ENCODE measurements around the gene ATOH8.

Gene ATOH8

DNA sequence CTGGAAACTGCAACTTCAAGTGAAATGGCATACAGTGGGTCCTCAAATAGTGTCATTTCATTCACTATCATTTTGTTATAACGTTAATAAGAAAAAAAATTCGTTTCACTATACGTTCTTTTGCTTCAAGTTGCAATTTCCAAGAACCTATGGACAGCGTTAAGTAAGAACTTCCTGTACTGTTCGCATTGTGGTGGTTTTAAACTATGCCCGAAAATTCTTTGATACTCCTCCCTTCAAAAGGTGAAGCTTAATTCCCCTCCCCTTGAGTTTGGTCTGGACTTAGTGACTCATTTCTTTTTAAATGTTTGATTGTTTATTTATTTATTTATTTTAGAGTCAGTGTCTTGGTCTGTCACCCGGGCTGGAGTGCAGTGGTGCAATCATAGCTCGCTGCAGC lies 39.0 kb upstream of the ATOH8 start:
- TF ChIP-seq, protein P1, sequence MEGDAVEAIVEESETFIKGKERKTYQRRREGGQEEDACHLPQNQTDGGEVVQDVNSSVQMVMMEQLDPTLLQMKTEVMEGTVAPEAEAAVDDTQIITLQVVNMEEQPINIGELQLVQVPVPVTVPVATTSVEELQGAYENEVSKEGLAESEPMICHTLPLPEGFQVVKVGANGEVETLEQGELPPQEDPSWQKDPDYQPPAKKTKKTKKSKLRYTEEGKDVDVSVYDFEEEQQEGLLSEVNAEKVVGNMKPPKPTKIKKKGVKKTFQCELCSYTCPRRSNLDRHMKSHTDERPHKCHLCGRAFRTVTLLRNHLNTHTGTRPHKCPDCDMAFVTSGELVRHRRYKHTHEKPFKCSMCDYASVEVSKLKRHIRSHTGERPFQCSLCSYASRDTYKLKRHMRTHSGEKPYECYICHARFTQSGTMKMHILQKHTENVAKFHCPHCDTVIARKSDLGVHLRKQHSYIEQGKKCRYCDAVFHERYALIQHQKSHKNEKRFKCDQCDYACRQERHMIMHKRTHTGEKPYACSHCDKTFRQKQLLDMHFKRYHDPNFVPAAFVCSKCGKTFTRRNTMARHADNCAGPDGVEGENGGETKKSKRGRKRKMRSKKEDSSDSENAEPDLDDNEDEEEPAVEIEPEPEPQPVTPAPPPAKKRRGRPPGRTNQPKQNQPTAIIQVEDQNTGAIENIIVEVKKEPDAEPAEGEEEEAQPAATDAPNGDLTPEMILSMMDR (conservative IDR thresholded peaks at IDR 0.05): no peak
- no peak overlapping the region for H3K27ac ChIP-seq

DNA sequence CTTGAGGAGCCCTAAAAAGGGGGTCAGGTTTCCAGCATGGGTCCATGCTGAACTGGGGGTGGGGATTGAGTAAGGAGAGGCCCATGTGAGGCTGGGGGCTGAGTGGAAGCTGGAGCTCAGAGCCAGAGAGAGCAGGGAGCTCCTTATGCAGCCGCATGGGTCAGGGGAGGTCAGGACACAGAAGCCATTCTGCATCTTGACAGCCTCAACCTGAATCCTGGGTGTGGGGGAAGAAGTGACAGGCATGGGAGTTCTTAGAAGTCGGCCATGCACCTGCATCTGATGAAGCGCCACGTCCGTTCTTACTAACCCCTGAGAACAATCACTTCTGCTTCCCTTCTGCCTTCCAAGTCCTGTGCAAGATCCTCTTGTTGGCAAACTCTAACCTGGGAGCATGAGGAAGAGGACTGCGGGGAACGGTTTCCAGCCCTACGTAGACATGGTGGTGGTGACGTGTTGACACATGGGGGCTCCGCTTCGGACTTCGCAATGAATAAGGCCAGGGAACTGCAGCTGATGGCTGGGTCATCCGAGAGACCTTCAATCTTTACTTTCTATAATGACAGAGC lies 37.4 kb upstream of the ATOH8 start:
- H3K27ac ChIP-seq: no peak overlapping the region
- TF ChIP-seq, protein P1 (conservative IDR thresholded peaks at IDR 0.05): no peak

DNA sequence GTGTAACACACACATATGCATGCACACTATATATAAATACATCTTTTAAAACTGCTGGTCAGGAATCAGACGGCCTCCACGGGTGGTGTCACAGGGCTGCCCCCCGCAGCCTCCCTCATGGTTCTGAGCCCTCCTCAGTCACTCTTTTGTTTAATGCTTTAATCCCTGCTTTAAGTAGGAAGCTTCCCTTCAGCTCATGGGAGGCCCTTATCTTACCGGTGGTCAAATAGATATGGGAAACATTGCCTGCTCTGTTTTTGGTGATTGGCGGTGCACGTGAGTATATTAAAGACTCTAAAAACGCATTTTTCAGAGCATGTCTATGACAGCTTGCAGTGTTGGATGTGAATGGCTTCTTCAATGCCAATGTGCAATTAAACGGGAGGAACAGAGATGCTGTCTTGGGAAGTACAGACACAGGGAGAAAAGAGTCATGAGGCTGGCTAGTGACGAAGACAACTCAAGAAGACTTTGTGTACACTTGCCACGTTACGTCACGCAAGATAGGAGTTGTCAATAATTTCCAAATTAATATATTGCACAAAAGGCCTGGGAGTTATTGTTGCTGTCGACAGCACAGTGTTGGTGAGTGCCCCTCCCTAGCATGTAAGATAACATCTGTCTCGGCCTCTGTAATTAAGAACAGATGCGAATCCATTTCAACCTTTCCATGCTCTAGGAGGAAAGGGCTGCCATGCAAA lies 36.3 kb upstream of the ATOH8 start:
- TF ChIP-seq, protein P1 (conservative IDR thresholded peaks at IDR 0.05): no peak

DNA sequence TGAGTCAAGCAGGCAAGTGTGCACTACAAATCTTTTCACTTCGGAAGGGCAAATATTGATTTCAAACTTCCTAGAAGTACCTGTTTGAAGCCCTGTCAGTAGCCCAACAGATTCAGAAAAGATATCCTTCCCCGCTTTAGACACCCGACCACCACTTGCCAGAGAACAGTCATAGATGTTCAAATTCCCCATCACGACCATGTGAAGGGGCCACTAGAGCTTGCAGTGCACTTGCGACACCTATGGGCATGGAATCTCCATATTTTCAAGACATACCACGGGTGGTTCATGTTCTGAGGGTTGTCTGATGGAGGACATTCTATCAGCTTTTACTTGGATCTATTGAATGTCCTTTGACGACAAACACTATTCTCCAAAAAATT lies 35.8 kb upstream of the ATOH8 start:
- no peak overlapping the region for H3K27ac ChIP-seq
- TF ChIP-seq, protein P1 (conservative IDR thresholded peaks at IDR 0.05): no peak

More for the DNA sequence above, 36.3 kb upstream of the ATOH8 start:
- H3K27ac ChIP-seq: no peak overlapping the region

DNA sequence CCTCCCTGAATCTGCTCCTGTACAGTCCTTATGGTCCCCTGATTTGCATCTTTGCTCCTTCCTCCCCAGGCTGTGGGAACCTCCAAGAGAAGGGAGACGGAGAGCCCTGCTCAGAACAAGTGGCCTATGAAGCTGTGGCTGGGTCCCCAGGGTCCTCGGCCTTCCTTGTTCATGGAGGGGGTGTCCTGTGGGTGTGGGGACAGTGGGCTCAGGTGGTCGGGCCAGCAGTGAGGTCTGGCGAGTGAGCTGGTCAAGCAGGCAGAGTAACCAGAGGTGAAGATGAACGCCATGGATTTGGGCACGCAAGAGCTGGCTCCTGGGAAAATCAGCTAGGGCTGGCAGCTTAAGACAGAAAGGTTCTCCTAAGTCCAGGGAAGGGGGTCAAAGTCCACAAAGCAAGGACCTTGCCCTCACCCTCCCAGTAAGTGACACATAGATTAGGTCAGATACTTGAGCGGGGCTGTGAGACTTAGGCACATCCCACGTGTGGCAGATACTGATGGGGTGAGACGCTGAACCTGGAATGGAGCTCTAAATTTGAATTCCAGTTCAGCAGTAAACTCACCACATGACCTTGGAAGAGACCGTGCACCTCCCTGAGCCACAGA lies 34.8 kb upstream of the ATOH8 start:
- TF ChIP-seq, protein P1 (conservative IDR thresholded peaks at IDR 0.05): no peak
- no peak overlapping the region for H3K27ac ChIP-seq

DNA sequence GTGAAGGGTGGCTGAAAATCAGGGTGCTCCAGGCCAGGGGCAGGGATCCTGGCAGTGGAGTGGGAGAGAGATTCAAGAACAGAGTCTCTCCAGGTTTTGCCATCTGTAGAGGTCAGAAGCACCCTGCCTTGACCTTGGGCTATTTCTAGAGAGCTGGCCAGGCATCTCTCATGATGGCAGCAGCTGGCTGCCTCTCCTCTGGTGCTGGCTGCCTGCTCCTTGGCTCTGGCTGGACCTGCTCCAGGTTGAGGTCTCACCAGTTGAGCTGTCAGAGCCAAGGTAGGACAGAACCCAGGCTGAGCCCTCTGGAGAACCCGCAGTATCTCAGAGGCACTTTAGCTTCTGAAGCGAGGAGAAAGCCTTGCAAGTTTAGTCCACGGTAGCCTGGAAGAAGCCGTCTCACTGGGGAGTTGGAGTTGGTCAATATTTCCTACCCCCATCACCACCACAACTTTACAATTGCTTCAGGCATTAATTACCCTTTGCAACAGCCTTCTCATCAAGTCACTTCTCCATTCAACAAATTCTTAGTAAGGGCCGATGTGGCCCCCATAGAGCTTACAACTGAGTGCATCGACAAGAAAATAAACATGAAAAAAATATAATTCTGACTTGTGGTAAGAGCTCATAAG lies 34.1 kb upstream of the ATOH8 start:
- no peak overlapping the region for H3K27ac ChIP-seq

DNA sequence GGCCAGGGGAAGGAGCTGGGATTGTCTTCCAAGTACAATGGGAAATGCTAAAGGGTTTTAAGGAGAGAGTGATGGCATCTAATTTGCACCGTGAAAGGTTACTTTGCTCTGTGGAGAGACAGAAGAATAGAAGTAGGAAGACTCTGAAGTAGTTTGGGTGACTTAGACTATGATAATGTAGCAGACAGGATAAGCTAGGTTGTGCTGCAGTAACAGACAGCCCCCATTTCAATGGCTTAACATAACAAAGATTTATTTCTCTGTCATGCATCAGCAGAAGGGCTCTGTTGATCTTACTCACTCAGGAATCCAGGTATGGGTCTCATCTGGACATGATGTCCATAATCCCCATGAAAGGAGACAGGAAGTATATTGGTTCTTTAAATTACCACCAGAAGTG lies 33.3 kb upstream of the ATOH8 start:
- TF ChIP-seq, protein P1 (conservative IDR thresholded peaks at IDR 0.05): no peak
- H3K27ac ChIP-seq: no peak overlapping the region

More for the DNA sequence above, 34.1 kb upstream of the ATOH8 start:
- TF ChIP-seq, protein P1 (conservative IDR thresholded peaks at IDR 0.05): no peak

Measured in VCaP (cell line).